VCaP (cell line): ENCODE results near the gene VAMP2.

ENCODE experiments used
- H3K27ac ChIP-seq: fragments of 450-650 bp; 2 replicates; pipeline ENCODE4 v1.5.1; 2017
- CTCF ChIP-seq: fragments of 450-650 bp; conservative IDR thresholded peaks from 2 replicates; pipeline ENCODE4 v1.5.1; 2017; ENCODE audit warnings: mild to moderate bottlenecking, moderate library complexity

The VAMP2 gene

GRCh38 chr17:8147805-8148404 lies 14.8 kb downstream of the VAMP2 start:
- H3K27ac ChIP-seq = no peak overlapping the region
- no peak for TF ChIP-seq CTCF

- TF ChIP-seq CTCF = no peak
- no peak overlapping the region for H3K27ac ChIP-seq
Observed at GRCh38 chr17:8147141-8147804, 15.5 kb downstream of the VAMP2 start.

- TF ChIP-seq CTCF = no peak
- H3K27ac ChIP-seq = no peak overlapping the region
Observed at GRCh38 chr17:8146381-8147140, 16.2 kb downstream of the VAMP2 start.

GRCh38 chr17:8145811-8146210 lies 16.9 kb downstream of the VAMP2 start:
- no peak for TF ChIP-seq CTCF
- H3K27ac ChIP-seq = no peak overlapping the region

GRCh38 chr17:8144401-8145231 lies 18.1 kb downstream of the VAMP2 start:
- no peak for TF ChIP-seq CTCF
- H3K27ac ChIP-seq = no peak overlapping the region

GRCh38 chr17:8143581-8144400 lies 19.0 kb downstream of the VAMP2 start:
- H3K27ac ChIP-seq = no peak overlapping the region
- no peak for TF ChIP-seq CTCF
